Stromal cell of bone marrow (primary cell): ENCODE measurements around the gene GRID2.

Experiments
- DNase-seq: peaks from one replicate; pipeline ENCODE4 v3.0.0-alpha.2; 2012; ENCODE audit warnings: low read depth

Gene GRID2

GRCh38 chr4:93409035-93409434 lies 1105.3 kb downstream of the GRID2 start:
- DNase-seq = no peak

GRCh38 chr4:93414041-93414550 lies 1110.3 kb downstream of the GRID2 start:
- no peak for DNase-seq

- DNase-seq = no peak
These were observed 1112.8 kb downstream of the GRID2 start for GRCh38 chr4:93416344-93417128.

- DNase-seq = no peak
These were observed 1127.6 kb downstream of the GRID2 start for GRCh38 chr4:93431371-93431770.

GRCh38 chr4:93433840-93434239 lies 1130.1 kb downstream of the GRID2 start:
- no peak for DNase-seq

- no peak for DNase-seq
These were observed 1132.3 kb downstream of the GRID2 start for GRCh38 chr4:93436000-93436626.

GRCh38 chr4:93437991-93438390 lies 1134.2 kb downstream of the GRID2 start:
- DNase-seq = no peak

- no peak for DNase-seq
These were observed 1141.1 kb downstream of the GRID2 start for GRCh38 chr4:93444860-93445259.

GRCh38 chr4:93446038-93446437 lies 1142.3 kb downstream of the GRID2 start:
- no peak for DNase-seq

GRCh38 chr4:93448691-93449293 lies 1145.0 kb downstream of the GRID2 start:
- no peak for DNase-seq

- no peak for DNase-seq
These were observed 1148.2 kb downstream of the GRID2 start for GRCh38 chr4:93451954-93452353.

- no peak for DNase-seq
These were observed 1157.8 kb downstream of the GRID2 start for GRCh38 chr4:93461541-93461940.

GRCh38 chr4:93466446-93466845 lies 1162.7 kb downstream of the GRID2 start:
- DNase-seq = no peak

- no peak for DNase-seq
These were observed 1163.9 kb downstream of the GRID2 start for GRCh38 chr4:93467484-93468155.

GRCh38 chr4:93469560-93469959 lies 1165.8 kb downstream of the GRID2 start:
- DNase-seq = no peak

GRCh38 chr4:93475730-93476129 lies 1172.0 kb downstream of the GRID2 start:
- DNase-seq = no peak

- DNase-seq = no peak
These were observed 1175.0 kb downstream of the GRID2 start for GRCh38 chr4:93478805-93479204.

GRCh38 chr4:93480452-93480851 lies 1176.7 kb downstream of the GRID2 start:
- DNase-seq = no peak

- no peak for DNase-seq
These were observed 1191.6 kb downstream of the GRID2 start for GRCh38 chr4:93495346-93495745.

- no peak for DNase-seq
These were observed 1197.5 kb downstream of the GRID2 start for GRCh38 chr4:93501244-93501643.

GRCh38 chr4:93501946-93502345 lies 1198.2 kb downstream of the GRID2 start:
- DNase-seq = no peak

GRCh38 chr4:93502991-93503390 lies 1199.2 kb downstream of the GRID2 start:
- DNase-seq = no peak

GRCh38 chr4:93513851-93514250 lies 1210.1 kb downstream of the GRID2 start:
- no peak for DNase-seq
